ENCODE results near the gene ETFRF1.

ETFRF1 gene, protein sequence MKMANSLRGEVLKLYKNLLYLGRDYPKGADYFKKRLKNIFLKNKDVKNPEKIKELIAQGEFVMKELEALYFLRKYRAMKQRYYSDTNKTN

GRCh38 chr12:25195056-25195971 is at the start of gene ETFRF1, which contains the start of gene DNAI7:
TSS of gene ETFRF1 (plus strand) at chr12:25195237. CDS start at chr12:25203957, 8,720 bp downstream.
TSS of gene DNAI7 (minus strand) at chr12:25195160. CDS start at chr12:25195078, 82 bp downstream.
- peak; percentile 50 for DNase-seq (ENCODE audit: low read depth)

GRCh38 chr12:25146686-25147085 is 48.4 kb upstream of the ETFRF1 start:
- DNase-seq (ENCODE audit: low read depth): no peak

- DNase-seq (ENCODE audit: low read depth): peak; percentile 83
These were observed 43.6 kb upstream of the ETFRF1 start for GRCh38 chr12:25151476-25151875.

GRCh38 chr12:25152055-25152454 is 43.0 kb upstream of the ETFRF1 start:
- no peak for DNase-seq (ENCODE audit: low read depth)

GRCh38 chr12:25155022-25155576 is 39.9 kb upstream of the ETFRF1 start:
- DNase-seq (ENCODE audit: low read depth): peak; percentile 2

- no peak for DNase-seq (ENCODE audit: low read depth)
These were observed 39.0 kb upstream of the ETFRF1 start for GRCh38 chr12:25156061-25156460.

- DNase-seq (ENCODE audit: low read depth): no peak
These were observed 32.2 kb upstream of the ETFRF1 start for GRCh38 chr12:25162866-25163265.

DNA sequence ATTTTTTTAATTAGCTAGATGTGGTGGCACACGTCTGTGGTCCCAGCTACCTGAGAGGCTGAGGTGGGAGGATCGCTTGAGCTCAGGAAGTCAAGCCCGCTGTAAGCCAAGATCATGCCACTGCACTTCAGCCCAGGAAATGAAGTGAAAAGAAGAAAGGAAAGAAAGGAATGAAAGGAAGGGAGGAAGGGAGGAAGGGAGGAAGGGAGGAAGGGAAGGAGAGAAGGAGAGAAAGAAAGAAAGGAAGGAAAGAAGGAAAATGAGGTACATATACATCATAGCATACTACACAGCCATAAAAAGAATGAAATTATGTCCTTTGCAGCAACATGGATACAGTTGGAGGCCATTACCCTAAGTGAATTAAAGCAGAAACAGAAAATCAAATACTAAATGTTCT is 12.3 kb upstream of the ETFRF1 start:
- no peak for DNase-seq (ENCODE audit: low read depth)

DNA sequence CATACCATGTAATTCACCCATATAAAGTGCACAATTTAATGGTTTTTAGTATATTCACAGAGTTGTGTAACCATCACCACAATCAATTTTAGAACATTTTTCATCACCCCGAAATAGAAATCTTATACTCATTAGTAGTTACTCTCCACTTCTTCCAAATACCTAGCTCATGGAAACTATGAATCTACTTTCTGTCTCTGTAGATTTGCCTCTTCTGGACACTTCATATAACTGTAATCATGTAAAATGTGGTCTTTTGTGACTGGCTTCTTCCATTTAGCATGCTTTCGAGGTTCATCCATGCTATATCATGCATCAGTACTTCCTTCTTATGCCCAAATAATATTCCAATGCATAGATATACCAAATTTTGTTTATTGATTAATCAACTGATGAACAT is 10.9 kb upstream of the ETFRF1 start:
- DNase-seq (ENCODE audit: low read depth): no peak

DNA sequence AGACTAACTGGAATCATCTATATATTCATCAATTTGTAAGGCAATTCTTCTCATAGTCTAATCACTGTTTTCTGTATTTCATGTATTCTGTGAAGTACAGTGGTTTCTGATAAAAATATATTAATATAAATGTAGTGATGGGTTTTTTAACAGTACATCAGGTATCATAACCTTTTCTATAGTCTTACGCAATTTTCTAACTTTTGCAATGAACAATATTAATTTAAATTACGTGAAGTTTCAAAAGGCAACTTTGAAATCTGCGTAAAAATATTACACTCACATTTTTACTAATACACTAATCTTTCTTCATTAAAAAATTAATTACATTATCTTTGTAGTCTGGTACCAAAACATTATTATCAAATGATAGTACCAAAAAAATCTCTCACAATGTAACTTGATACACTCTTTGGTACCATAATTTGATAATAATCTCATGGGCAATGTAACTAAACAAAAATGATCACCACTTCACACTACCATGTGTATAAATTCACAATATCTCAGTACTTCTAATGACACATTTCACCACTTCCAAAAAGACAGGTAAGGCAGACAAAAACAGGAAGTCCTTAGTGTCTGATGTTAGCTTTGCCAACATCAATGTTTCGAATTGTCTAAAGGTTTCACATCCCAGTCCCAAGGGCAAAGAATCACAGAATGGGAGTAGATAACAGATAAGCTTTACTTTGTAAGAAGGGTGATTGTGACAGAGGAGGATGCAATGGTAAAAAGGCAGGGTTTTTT is 8.8 kb upstream of the ETFRF1 start:
- no peak for DNase-seq (ENCODE audit: low read depth)

DNA sequence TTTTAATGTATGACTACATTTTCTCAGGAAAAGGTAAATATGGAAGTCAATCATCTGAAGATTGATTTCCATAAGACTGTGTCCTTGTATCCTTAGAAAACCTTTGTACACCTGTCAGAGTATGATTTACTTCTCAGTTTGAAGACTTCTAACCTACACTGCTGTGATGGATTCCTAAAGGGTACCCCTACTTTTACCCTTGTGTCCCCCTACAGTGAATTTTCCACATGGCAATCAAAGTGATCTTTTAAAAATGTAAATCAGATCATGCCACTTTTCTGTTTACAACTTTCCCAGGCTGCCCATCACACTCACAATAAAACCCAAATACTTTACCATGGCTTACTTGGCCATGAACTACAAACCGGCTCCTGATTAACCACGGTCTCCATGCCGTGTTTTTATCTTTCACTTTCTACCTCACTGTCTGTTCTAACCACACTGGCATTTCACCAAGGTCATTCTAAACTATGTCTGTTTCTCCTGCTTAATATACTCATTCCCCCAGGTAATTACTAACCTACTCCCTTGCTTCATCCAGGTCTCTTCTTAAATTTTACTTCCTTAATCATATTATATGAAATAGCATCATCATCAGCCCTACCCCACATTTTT is 8.1 kb upstream of the ETFRF1 start:
- no peak for DNase-seq (ENCODE audit: low read depth)

DNA sequence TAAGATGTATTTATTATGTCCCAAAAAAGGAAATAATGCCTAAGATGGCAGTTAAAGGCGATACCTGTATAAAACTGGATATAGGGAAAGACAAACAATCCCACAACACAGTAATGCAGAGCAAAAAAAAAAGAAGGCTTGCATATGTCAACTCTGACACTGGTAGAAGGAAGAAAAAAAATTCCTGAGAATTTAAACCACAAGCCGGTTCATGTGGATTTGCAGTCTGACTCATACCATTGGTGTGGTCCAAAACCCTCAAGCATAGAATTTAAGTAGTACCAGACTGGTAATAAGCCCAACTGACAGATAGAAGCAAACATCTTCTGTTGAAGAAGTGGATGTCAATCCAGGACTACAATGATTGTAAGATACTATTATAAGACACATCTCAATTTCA is 7.3 kb upstream of the ETFRF1 start:
- DNase-seq (ENCODE audit: low read depth): peak; percentile 70

GRCh38 chr12:25189656-25190055 is 5.4 kb upstream of the ETFRF1 start:
- DNase-seq (ENCODE audit: low read depth): no peak

DNA sequence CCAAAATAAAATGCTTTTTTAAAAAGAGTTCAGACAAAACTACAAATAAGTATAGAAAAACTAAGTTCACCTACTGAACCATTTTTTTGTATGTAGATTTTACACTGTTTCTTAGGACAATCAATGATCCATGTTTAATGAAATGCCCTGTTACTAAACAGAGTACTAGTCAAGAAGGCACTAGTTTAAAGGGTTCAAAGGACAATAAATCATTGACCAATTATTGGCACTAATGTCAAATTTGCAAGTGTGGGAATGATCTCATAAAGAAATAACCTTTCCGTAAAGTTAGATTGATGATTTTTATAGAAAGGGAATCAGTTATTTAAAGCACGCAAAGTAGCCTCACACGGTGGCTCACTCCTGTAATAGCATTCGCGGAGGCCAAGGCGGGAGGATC is 4.2 kb upstream of the ETFRF1 start:
- DNase-seq (ENCODE audit: low read depth): no peak

DNA sequence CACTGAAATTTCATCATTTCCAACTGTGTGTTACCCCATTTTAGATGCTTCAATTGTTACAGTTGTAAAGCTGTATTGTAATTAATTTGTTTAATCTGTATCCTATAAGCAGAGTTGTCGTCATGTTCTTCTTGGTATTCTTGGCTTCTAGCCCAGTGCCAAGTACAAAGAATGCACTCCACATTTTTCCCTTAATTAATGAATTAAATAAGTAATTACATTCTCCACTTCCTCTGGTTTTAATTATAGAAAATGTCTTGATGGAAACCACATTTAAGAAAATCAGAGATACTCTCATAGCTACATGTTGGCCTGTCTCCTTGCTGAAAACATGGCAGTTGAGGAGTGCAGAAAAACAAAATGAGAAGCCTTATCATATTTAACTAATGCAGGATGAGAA is 823 bp upstream of the ETFRF1 start:
- DNase-seq (ENCODE audit: low read depth): no peak

DNA sequence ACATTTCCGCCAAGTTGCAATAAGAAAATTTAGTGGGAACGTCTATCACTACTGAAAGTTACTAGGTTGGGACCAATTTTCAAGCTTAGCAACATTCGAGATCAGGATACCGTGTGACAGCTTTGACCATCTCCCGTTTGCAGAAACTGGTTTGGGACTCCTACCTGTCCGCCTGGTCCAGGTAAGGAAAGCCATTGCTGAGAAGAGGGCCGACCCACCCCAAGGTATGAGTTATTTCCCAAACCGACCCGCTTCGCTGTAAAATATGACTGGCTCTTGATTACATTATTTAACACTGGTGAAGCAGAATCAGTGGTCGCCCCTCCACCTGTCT is 348 bp upstream of the ETFRF1 start:
- DNase-seq (ENCODE audit: low read depth): no peak

DNA sequence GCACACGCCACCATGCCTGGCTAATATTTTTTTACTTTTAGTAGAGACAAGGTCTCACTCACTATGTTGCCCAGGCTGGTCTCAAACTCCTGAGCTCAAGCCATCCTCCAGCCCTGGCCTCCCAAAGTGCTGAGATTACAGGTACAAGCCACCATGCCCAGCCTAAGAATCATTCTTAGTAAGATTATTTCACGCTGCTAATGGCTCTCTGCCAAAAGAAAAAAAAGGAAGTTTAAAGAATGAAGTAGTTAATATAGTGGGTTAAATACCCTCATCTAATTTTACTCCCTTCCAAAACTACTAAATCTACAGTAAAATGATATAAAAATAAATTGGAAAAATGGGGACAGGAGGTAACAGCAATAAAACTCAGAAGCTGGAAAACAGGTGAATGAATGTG is 2.6 kb downstream of the ETFRF1 start:
- no peak for DNase-seq (ENCODE audit: low read depth)

DNA sequence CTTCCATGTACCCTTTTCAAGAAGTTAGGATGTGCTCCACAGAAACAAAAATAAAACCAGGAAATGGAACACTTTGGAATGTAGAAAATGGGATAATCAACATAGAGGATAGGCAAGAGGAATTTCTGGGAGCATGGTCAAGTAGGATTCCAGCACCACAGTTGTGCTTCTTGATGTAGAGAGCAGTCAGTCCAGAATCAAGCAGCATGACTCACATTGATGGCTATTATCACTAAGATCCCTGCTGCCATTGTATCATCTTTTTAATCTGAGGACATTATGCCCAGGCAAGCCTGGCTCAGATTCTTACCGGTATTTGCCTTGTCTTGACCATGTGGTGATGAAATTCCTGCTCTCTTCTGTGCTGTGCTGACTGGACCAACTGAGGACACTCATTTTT is 5.7 kb downstream of the ETFRF1 start:
- no peak for DNase-seq (ENCODE audit: low read depth)

DNA sequence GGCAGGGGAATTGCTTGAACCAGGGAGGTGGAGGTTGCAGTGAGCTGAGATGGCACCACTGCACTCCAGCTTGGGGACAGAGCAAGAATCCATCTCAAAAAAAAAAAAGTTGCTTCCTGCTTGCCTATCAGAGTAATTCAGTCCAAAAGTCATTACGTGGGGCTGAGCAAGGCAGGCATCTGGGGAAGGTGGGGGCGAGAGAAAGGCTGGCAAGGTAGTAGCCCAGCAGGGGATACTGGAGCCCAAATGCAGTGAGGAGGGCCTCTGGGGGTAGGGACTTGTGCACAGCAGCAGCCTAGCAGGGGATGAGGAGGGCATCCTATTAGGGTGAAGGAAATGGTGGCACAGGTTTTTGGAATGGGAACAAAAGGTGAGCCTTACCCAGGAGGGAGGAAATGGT is 7.1 kb downstream of the ETFRF1 start:
- DNase-seq (ENCODE audit: low read depth): no peak

DNA sequence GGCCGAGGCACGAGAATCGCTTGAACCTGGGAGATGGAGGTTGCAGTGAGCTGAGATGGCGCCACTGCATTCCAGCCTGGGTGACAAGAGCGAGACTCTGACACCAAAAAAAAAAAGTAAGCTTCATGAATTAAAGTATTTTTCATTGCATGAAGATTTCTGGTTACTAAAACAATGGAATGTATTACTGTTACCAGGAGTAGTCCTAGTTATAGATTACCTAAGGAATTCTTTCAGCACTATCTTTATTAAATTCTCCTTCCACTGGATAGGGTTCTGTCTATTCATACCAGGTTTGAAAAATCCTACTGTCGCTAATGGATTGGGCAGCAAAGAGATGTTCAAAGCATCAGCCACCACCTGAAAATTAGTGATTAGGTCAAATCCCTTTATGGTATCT is 12.4 kb downstream of the ETFRF1 start:
- DNase-seq (ENCODE audit: low read depth): no peak

- DNase-seq (ENCODE audit: low read depth): no peak
These were observed 12.8 kb downstream of the ETFRF1 start for GRCh38 chr12:25207846-25208245.

DNA sequence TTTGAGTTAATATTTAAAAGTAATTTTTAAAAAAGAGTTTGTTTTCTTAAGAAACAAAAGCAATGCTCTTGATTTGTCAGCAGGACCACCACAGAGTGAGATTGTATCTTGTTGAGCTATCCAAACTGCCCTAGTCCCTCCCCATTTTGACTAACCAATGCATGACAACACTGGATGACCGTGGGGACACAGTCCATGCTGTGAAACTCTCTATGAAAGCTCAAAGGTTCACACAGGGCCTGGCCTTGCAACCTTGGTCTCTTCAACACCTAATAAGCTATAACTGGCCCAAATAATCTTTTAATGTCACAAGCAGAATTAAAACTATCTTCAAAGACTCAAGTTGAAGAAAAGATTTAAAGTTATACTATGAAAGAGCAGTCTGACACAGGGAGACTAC is 13.5 kb downstream of the ETFRF1 start:
- DNase-seq (ENCODE audit: low read depth): no peak
